ENCODE measurements around the gene STARD13.
A peak's percentile ranks its signal among the peaks of the same experiment; 100 is the strongest.

Gene STARD13

GRCh38 chr13:33106656-33107360, 178.7 kb downstream of the STARD13 start:
- DNase-seq (ENCODE audit: low read depth in 1 of 2, low spot score in 1 of 2) = no peak
- Histone ChIP-seq H3K27ac (replicated peaks) (no peak overlapping the region), H3K4me3 (replicated peaks; ENCODE audit: insufficient read depth, low read length) (no peak overlapping the region), H3K27me3 (ENCODE audit: insufficient read depth, poor library complexity, severe bottlenecking) (no peaks in the 10 kb centered on the region)
- no peak for TF ChIP-seq GABPA (IDR thresholded peaks at IDR 0.05; ENCODE audit: low read depth)
- TF ChIP-seq, protein P1, sequence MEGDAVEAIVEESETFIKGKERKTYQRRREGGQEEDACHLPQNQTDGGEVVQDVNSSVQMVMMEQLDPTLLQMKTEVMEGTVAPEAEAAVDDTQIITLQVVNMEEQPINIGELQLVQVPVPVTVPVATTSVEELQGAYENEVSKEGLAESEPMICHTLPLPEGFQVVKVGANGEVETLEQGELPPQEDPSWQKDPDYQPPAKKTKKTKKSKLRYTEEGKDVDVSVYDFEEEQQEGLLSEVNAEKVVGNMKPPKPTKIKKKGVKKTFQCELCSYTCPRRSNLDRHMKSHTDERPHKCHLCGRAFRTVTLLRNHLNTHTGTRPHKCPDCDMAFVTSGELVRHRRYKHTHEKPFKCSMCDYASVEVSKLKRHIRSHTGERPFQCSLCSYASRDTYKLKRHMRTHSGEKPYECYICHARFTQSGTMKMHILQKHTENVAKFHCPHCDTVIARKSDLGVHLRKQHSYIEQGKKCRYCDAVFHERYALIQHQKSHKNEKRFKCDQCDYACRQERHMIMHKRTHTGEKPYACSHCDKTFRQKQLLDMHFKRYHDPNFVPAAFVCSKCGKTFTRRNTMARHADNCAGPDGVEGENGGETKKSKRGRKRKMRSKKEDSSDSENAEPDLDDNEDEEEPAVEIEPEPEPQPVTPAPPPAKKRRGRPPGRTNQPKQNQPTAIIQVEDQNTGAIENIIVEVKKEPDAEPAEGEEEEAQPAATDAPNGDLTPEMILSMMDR (IDR thresholded peaks at IDR 0.05; ENCODE audit: insufficient read depth, low read length) = no peak
- no peak for TF ChIP-seq POLR2AphosphoS5 (IDR thresholded peaks at IDR 0.05; ENCODE audit: low read depth)
- no peak for TF ChIP-seq REST (IDR thresholded peaks at IDR 0.05; ENCODE audit: insufficient replicate concordance, low read depth)
- TF ChIP-seq SPI1 (IDR thresholded peaks at IDR 0.05; ENCODE audit: borderline replicate concordance, low read depth) = no peak

DNA sequence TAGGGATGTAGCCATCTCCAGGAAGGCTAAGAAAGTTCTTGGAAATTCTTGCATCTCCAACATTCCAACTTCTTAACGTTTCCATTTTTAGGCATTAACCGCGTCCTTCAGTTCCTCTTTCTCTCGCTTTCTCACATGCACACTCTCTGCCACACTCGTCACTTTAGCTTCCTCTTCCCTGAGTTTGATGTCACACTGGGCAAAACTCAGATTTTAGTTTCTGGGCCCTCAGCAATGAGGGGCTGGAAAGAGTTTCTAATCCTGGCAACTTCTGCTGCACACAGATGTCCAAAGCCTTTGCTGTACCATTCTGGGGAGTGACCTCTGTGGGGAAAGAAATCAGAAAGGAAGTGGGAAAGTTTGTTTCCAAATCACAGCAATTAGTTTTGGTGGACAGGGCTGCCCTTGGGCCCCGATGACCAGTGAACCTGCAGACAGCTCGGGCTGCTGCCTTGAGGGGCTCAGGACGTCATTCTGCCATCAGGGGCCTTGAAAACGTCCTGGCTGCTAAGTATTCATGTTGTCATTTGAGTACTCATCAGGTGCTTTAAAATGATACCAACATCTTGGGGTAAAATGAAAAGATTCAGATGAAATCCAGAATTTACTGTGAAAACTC, 180.1 kb downstream of the STARD13 start:
- peak in 1 of 2 experiments; percentile 36 for DNase-seq (ENCODE audit: low read depth in 1 of 2, low spot score in 1 of 2)
- Histone ChIP-seq H3K27me3 (ENCODE audit: insufficient read depth, poor library complexity, severe bottlenecking) (no peaks in the 10 kb centered on the region), H3K27ac (replicated peaks) (no peak overlapping the region), H3K4me3 (replicated peaks; ENCODE audit: insufficient read depth, low read length) (no peak overlapping the region)
- TF ChIP-seq REST (IDR thresholded peaks at IDR 0.05; ENCODE audit: insufficient replicate concordance, low read depth) (no peak), GABPA (IDR thresholded peaks at IDR 0.05; ENCODE audit: low read depth) (no peak), SPI1 (IDR thresholded peaks at IDR 0.05; ENCODE audit: borderline replicate concordance, low read depth) (peak; percentile 92), POLR2AphosphoS5 (IDR thresholded peaks at IDR 0.05; ENCODE audit: low read depth) (no peak)
- TF ChIP-seq, protein P1 (IDR thresholded peaks at IDR 0.05; ENCODE audit: insufficient read depth, low read length) = no peak

GRCh38 chr13:33103457-33103856, 182.1 kb downstream of the STARD13 start:
- DNase-seq (ENCODE audit: low read depth in 1 of 2, low spot score in 1 of 2) = no peak
- no peak overlapping the region for H3K27ac ChIP-seq (replicated peaks)
- no peak overlapping the region for H3K4me3 ChIP-seq (replicated peaks; ENCODE audit: insufficient read depth, low read length)
- no peak for TF ChIP-seq SPI1 (IDR thresholded peaks at IDR 0.05; ENCODE audit: borderline replicate concordance, low read depth)
- H3K27me3 ChIP-seq (ENCODE audit: insufficient read depth, poor library complexity, severe bottlenecking) = no peaks in the 10 kb centered on the region

DNA sequence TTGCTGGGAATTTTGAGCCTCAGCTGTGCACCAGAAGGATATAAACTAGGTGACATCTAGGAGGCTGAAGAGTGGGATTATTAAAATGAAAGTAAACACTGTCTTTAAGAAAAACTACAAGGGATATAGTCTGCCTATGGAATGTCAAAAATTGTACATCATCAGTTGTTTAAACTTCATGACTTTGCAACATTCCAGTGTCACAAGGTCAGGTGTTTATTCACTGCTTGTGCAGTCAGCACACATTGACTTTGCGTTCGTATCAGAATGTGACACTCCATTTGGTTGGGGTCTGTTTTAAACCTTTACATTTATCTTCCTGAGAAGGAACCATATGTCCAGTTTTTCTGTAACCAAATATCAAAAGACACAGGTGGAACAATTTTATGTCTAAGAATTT, 183.7 kb downstream of the STARD13 start:
- no peak for DNase-seq (ENCODE audit: low read depth in 1 of 2, low spot score in 1 of 2)
- Histone ChIP-seq H3K27ac (replicated peaks) (no peak overlapping the region), H3K4me3 (replicated peaks; ENCODE audit: insufficient read depth, low read length) (no peak overlapping the region), H3K27me3 (ENCODE audit: insufficient read depth, poor library complexity, severe bottlenecking) (no peaks in the 10 kb centered on the region)
- TF ChIP-seq REST (IDR thresholded peaks at IDR 0.05; ENCODE audit: insufficient replicate concordance, low read depth) (no peak), SPI1 (IDR thresholded peaks at IDR 0.05; ENCODE audit: borderline replicate concordance, low read depth) (no peak), GABPA (IDR thresholded peaks at IDR 0.05; ENCODE audit: low read depth) (no peak), POLR2AphosphoS5 (IDR thresholded peaks at IDR 0.05; ENCODE audit: low read depth) (no peak)
- TF ChIP-seq, protein P1 (IDR thresholded peaks at IDR 0.05; ENCODE audit: insufficient read depth, low read length) = no peak
